HUDEP-2 (cell line): ENCODE measurements around the gene RGS3.

Source experiments
- DNase-seq, 76 experiments: peaks; one replicate each; lab custom pipeline; 2025; ENCODE audit not compliant: unreplicated experiment in 76 of 76; lab: John Stamatoyannopoulos, UW

The RGS3 gene

DNA sequence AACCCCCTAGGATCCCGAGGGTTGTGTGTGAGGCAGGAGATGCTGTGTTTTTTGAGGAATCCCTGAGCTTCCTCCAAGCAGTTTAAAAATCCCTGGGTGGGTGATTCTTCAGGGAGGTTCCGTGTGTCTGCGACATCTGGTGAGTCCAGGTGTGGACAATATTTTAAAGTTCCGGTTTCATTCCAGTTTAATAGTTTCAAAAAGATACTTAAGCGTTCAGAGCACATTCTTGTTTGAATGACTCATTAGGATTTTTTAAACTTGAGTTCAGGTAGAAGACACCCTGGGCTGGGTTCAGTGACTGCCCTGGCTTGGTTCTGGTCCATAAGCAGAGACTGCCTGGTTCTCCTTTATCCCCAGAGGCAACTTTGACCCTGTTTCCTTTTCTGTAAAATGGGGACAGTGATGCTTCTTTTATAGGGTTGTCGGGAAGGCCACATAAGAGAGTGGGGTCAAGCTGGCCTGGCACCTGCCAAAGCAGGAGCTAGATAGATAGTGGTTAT, 119.2 kb downstream of the RGS3 start:
- no peak for DNase-seq

DNA sequence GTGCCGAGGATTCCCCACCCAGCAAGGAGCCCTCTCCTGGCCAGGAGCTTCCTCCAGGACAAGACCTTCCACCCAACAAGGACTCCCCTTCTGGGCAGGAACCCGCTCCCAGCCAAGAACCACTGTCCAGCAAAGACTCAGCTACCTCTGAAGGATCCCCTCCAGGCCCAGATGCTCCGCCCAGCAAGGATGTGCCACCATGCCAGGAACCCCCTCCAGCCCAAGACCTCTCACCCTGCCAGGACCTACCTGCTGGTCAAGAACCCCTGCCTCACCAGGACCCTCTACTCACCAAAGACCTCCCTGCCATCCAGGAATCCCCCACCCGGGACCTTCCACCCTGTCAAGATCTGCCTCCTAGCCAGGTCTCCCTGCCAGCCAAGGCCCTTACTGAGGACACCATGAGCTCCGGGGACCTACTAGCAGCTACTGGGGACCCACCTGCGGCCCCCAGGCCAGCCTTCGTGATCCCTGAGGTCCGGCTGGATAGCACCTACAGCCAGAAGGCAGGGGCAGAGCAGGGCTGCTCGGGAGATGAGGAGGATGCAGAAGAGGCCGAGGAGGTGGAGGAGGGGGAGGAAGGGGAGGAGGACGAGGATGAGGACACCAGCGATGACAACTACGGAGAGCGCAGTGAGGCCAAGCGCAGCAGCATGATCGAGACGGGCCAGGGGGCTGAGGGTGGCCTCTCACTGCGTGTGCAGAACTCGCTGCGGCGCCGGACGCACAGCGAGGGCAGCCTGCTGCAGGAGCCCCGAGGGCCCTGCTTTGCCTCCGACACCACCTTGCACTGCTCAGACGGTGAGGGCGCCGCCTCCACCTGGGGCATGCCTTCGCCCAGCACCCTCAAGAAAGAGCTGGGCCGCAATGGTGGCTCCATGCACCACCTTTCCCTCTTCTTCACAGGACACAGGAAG, 120.2 kb downstream of the RGS3 start:
- no peak for DNase-seq

DNA sequence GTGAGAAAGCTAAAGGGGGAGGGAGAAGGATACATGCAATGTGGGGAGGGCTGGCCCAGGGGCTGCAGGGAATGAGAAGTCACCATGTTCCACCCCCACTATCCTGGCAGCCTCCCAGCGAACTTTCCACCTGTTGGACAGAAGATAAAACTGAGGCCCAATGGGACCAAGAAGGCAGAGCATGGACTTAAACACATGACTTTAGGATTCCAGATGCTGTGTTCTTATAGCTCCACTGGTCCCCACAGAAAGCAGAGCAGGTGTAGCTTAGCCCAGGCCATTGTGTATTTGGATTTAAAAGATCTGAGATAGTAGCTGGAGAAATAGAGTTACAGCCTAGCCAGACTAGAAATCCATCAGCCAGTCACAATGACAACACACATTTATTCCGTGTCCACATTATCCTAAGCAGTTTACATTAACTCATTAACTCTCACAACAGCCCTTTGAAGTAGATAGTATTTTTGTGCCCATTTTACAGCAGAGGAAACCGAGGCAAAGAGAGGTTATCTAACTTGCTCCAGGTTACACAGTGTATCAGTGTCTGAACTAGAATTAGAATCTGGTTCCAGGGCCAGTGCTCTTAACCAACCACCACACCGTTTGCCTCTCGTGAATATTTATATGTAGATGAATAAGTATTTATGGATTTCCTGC, 121.0 kb downstream of the RGS3 start:
- peak in 16 of 76 experiments; percentile 6 to 48 (median 20) for DNase-seq

DNA sequence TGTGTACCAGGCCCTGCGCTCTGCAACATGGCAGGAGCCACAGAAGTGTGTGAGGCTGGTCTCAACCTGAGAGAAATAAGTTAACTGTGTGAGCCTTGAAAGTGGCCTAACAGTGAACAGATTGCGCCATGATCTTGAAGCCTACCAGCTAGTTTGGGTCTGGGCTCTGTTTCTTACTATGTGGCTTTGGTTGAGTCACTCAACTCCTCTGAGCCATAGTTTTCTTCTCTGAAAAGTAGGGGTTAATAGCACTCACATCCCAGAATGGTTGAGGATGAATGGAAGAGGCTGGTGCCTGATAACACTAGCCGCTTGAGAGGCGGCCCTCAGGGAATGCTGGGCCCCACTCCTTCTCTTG, 121.5 kb downstream of the RGS3 start:
- no peak for DNase-seq

DNA sequence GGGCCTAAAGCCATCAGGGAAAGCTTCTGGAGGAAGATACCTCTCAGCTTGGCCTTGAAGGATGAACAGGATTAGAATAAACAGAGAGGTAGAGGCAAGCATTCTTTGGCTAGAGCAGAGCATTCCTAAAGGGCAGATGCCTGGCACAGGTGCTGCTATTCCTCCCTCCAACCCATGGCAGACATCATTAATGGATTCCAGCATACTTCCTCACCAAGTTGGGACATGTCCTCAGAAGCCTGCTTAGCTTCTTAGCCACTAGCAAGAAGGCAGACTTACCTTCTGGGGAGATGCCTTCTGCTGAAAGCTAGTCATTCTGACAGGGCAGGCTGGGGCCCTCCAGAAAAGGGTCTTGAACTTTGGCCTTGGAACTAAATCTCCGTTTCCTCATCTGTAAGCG, 122.0 kb downstream of the RGS3 start:
- no peak for DNase-seq

DNA sequence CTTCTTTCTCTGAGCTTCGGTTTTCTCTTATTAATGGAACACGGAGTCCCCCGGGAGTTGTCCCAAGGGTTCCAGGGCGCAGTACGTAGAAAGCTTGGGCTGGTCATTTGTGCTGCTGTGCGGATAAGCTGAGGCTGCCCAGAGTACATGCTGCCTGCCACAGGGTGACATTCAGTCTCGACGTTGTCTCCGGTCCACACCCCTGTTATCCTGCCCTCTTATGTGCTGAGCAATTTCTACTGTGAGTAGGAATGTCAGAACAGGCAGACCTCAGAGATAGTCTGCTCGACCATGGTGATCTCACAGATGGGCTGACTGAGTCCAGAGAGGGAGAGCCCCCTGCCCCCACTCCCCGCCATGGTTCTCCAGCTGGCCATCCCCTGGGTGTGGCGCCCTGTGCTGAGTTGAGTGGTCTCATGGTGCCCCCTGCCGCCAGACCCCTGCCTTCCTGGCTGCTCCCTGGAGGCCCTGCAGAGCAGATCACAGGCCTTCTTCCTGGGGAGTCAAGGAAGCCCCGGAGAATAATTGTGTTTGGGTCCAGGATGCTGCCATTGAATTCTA, 124.0 kb downstream of the RGS3 start:
- DNase-seq, result peak in 31 of 76 experiments; percentile 6 to 63 (median 28)

DNA sequence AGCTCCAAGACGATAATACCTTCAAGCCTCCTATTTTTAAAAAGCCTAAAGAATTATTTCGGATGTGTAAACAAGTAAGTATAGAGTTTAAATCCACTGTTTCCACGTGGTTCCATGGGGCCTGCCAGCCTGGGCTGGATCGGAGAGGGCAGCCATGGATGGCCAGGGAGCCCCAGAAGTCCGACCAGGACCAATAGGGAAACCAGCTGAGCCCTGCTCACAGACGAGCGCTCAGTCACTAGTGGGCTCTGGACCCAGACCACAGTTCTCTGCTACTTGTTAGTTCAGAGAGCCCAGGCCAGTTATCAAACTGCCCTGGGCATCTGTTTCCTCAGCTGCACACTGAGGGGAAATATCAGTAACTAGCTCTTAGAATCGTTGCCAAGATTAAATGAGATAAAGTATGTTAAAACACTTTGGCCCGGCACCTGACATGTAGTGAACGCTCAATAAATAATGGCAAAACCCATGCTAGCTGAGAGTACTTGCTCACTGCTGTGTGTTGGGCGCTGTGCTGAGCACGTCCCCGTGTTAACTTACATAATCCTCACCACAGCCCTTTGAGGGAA, 124.8 kb downstream of the RGS3 start:
- DNase-seq, result no peak

DNA sequence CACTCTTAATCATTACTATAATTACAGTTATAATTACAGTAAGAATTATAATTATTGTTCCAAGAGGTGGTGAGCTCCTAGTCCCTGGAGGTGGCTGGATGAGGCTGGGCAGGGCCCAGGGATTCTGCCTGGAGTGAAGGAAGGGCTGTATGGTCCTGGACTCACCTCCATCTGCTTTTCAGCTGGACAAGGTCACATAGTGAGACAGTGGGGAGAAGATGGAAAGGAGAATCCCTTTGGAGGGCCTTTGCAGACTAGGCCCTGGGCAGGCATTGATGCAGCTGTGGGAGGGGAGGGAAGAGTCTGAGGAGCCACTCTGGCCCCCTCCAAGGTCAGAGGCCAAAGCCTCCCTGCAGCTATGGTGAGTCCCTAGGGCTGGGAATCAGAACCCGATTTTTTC, 125.4 kb downstream of the RGS3 start:
- DNase-seq, result no peak

DNA sequence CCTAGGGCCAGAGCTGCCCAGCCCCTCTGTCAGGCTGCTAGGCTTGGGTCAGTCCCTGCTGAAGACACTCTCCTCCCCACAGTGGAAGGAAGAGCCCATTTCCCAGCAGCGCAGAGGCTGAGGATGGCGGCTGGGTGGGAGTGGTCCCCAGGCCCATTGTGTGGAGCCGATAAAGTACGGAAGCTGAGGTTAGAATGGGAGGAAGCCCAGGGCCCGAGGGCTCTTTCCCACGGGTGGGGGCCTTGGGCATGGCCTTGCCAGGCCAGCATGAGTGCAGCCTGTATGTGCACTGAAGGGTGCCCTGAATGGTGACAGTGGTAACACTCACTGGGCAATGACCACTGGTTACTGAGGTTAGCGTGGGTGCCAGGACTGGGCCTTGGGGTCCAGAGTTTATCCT, 125.9 kb downstream of the RGS3 start:
- DNase-seq, result no peak

DNA sequence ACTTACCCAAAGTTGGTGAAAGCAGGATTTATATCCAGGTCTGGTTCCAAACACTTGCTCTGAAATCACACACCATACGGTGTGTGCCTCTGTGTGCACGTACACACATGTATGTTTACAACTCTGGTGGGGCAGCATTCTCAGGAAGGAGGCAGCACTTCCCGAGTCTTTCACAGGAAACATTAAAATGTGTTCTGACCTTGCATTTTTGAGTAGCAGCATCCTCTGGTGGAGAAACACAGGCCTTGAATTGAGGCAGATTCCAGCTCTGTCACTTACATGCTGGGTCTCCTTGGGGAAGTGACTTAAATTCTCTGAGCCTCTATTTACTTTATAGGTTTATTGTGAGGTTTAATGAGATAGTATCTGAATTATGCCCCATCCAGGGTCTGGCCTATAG, 126.4 kb downstream of the RGS3 start:
- DNase-seq, result peak in 13 of 76 experiments; percentile 4 to 37 (median 22)

DNA sequence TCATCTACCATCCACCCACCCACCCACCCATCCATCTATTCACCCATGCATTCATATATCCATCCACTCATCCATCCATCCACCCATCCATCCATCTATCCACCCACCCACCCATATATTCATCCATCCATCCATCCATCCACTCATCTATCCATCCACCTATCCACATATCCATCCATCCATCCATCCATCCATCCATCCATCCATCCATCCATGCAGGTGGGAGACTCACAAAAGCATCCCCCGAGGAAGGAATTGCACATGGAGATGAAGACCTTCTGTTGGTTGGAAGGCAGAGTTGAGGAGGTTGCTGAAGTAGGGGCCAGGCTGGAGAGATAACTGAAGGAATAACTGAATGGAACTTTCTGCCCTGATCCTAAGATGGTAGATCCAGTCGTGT, 126.9 kb downstream of the RGS3 start:
- DNase-seq, result no peak

DNA sequence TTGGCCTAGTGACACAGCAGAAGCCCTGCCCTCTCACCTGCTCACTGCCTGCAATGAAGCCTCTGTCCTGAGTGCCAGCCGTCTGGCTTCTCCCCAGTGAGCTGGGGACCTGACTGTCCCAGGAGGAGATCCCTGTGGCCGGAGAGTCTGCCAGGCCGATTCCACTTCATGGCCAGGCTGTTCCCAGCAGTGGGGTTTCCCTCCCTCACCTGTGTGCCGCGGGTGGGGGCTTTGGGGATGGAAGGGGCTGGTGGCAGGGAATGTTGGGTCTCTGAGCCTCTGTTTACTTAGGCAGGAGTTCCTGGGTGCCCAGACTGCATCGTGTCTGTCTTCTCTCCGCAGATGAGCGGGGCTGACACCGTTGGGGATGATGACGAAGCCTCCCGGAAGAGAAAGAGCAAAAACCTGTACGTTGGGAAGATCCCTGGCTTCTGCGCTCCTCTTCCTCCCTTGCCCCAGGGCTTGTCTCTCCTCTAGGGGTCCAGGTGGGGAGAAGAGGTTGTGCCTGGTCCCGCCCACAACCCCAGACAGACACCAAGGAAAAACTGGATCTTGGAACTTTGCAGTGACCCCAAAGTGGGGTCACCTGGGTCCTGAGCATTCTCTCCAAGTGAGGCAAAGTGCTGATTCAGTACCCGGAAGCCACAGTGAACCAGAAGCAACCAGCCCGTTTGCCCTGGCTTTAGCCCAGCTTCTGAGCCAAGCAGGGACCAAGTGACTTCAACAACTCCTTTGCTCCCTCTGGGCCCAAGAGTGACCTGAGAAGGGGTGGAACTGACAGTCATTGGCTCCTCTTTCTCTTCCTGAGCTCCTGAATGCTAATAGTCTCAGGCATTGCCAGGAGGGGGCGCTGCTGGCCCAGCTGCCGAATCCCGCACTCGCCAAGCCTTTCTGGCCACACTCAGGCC, 127.7 kb downstream of the RGS3 start:
- DNase-seq, result peak in 66 of 76 experiments; percentile 11 to 78 (median 59)

DNA sequence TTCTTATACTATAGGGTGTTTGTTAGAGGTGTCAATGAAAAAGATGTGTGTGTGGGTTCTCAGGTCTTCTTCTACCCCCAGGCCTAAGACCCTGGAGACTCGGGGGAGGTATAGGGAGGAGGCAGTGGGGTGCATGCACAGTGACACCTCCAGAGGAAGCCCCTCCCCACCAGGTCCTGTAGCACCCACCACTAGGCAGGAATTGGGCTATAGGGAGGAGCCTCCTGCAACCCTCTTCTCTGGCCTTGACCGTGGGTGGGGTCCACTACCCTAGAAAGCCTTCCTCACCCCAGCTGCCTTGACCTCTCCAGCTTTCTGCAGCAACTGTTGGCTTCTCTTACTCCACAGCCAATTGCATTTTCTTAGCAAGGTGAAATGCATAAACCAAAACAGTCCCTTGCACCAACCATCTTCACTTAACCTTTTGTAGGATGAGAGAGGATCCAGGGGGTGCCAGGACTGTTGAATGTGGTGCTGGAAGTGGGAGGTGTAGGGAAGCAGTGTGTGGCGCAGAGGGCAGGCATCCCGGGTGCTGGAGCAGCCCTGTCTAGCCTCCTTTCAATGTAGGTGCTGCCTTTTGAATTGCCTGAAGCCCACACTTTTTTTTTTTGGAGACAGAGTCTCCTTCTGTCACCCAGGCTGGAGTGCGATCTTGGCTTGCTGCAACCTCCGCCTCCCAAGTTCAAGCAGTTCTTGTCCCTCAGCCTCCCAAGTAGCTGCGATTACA, 128.5 kb downstream of the RGS3 start:
- no peak for DNase-seq

DNA sequence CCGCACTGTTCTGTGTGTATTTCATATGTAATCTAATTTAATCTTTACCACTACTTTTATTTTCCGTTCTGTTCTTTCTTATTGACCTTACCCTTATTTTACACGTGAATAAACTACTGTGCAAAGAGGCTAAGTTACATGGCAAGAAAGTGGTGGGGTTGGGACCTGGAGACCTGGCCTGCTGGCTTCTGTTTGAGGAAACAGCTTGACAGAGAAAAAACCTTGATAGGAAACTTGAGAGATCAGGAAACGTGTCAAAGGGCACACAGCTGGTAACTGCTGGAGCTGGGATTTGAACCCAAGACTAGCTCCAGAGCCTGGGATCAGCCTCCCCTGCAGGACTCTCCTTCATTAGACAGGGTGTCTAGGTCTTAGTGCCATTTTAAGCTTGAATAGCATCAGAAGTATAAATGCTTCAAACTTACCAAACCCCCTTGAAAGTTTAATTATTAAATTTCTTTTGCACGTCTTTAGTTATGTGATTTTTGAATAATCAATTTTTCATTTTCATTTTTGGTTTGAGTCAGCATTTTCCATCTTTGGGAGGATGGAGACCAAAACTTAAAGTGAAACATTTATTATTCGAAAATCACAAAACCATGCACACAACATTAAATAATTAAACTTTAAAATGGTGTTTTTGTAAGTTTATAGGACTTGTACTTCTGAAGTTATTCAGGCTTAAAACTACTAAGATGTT, 129.5 kb downstream of the RGS3 start:
- DNase-seq, result no peak

DNA sequence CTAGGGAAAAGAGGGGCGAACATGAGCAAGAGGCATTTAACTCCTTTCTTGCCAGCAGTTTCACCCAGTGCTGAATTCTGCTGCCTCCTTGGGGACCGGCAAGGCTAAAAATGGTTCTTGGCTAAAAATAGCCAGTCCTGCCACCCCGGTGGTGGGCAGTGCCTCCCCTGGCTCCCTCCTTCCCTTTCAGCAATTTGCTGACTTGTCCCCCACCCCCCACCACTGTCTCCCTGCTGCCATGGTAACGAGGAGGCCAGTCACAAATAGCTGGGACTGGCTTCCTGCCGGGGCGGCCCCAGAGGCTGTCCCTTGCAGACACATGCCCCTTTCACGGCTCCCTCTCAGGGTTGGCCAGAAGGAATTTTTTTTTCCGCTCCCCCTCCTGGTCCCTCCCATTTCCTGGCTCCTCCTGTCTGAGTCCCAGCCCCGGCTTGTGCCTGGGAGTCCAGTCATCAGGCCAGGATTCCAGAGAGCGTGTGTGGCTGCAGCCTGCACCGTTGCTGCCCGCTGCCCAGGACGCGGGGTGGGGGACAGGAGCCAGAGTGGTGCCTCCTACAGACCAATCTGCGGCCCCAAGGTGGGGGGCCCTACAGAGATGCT, 130.3 kb downstream of the RGS3 start:
- peak in 1 of 76 experiments; percentile 5 for DNase-seq

DNA sequence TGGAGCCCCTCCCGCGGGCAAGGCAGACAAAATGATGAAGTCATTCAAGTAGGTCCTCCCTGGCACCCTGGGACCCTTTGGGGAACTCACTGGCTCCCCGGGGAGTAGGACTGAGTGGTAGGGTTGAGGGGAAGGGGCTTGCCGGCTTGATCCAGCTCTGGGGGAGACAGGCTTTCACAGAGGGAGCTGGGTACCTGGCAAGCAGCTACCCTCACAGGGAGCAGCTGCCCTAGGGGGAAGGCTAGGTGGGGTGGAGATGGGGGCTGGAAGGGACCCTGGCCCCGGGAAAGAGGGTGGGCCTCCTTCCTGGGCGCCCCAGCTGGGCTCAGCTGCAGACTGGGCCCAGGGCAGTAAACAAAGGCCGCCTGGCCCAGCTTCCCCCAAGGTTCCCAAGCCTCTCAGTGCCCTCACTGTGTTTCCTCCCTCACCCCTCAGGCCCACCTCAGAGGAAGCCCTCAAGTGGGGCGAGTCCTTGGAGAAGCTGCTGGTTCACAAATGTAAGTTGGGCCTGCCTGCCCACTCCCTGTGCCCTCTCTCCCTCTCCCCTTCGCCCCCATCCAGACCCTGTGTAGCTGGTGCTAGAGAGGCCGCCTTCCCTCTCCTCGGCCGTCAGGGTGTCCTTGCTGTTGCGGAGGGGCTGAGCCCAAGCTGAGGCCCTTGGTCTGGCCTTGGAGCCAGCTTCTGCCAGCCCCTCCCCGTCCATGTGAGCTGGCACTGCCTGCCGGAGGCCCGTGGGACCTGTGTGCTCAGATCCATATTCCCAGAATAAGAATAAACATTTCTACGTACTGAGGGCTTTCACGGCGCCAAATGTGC, 131.2 kb downstream of the RGS3 start:
- DNase-seq, result no peak

DNA sequence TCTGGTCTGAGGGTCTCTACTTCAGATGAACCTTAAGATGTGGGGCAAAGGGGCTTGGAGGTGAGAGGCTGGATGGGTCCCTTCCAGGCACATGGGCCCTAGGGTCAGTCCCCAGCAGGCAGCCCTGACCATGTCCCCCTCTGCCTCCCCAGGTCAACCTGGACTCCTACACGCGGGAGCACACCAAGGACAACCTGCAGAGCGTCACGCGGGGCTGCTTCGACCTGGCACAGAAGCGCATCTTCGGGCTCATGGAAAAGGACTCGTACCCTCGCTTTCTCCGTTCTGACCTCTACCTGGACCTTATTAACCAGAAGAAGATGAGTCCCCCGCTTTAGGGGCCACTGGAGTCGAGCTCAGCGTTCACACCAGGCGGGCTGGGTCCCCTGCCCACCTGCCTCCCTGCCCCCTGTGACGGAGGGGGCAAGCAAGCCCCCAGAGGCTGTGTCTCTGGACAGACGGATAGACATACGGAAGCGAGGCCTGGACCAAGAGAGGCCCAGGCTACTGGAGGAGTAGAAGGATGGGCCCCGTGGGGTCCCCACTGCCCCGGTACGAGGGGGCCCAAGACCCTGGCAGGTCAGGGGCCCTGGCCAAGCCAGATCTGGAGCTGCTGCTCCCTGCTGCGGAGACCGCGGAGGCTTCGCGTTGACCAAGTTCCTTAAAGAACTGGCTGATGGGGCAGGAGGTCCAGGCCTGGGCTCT, 133.2 kb downstream of the RGS3 start:
- DNase-seq, result no peak
